HepG2 (cell line): ENCODE measurements around the gene TTLL10. TPM values are rescaled to one million over a fixed set of nuclear protein-coding genes. Genes with fewer than 3 reads are reported as not detected.

Experiments used
- CTCF ChIP-seq: sonication (generic); formaldehyde crosslinking; IDR thresholded peaks from 2 replicates; pipeline ENCODE4 v1.5.0; 2020; ENCODE audit warnings: mild to moderate bottlenecking, missing genetic modification reagents, moderate library complexity
- HDAC1 ChIP-seq: sonication (generic); formaldehyde crosslinking; IDR thresholded peaks from 2 replicates; pipeline ENCODE4 v1.5.1; 2020; ENCODE audit warnings: mild to moderate bottlenecking, missing genetic modification reagents
- MYC ChIP-seq: sonication (generic); formaldehyde crosslinking; IDR thresholded peaks from 2 replicates; pipeline ENCODE4 v1.9.0; 2021; ENCODE audit warnings: missing genetic modification reagents, borderline replicate concordance
- SAP130 ChIP-seq: IDR thresholded peaks from 2 replicates; pipeline ENCODE4 v1.6.1; 2016; ENCODE audit warnings: low read depth
- TBX2 ChIP-seq: sonication (generic); formaldehyde crosslinking; IDR thresholded peaks from 2 replicates; pipeline ENCODE4 v1.5.0; 2020; ENCODE audit warnings: missing genetic modification reagents, mild to moderate bottlenecking, borderline replicate concordance
- TFE3 ChIP-seq: IDR thresholded peaks from 2 replicates; pipeline ENCODE4 v1.6.1; 2016
- UBTF ChIP-seq: sonication (generic); formaldehyde crosslinking; IDR thresholded peaks from 2 replicates; pipeline ENCODE4 v1.4.0; 2020; ENCODE audit warnings: mild to moderate bottlenecking, missing genetic modification reagents
- ZNF256 ChIP-seq: sonication (generic); formaldehyde crosslinking; conservative IDR thresholded peaks from 2 replicates; pipeline ENCODE4 v1.4.0; 2020; ENCODE audit warnings: missing genetic modification reagents
- ZNF512 ChIP-seq: sonication (generic); formaldehyde crosslinking; IDR thresholded peaks from 2 replicates; pipeline ENCODE4 v1.4.0; 2020; ENCODE audit warnings: mild to moderate bottlenecking, missing genetic modification reagents
- ZNF530 ChIP-seq: sonication (generic); formaldehyde crosslinking; IDR thresholded peaks from 2 replicates; pipeline ENCODE4 v1.5.0; 2020; ENCODE audit warnings: low read depth, mild to moderate bottlenecking, missing genetic modification reagents
- ZNF574 ChIP-seq: sonication (generic); formaldehyde crosslinking; IDR thresholded peaks from 2 replicates; pipeline ENCODE4 v1.4.0; 2020; ENCODE audit warnings: missing genetic modification reagents
- ZNF777 ChIP-seq: sonication (generic); formaldehyde crosslinking; IDR thresholded peaks from 2 replicates; pipeline ENCODE4 v1.4.0; 2020; ENCODE audit warnings: missing genetic modification reagents
- polyA plus RNA-seq, 8 experiments: library from polyadenylated mRNA; depleted of rRNA in 3 of 8; stranded (reverse) in 7 of 8; unstranded in 1 of 8; fragments of >200 nt; fragmentation: Illumina TruSeq in 4 of 8; extraction: Trizol in 4 of 8; gene quantifications; 2 replicates each; pipeline versions ENCODE4 v1.2.1 to v1.2.3, GENCODE V29; 2011 to 2016; ENCODE audit warnings: low read depth in 4 of 8, missing spikeins in 1 of 8, mixed read lengths in 1 of 8; ENCODE audit not compliant: insufficient read depth in 1 of 8
- total RNA-seq, 5 experiments: library from RNA; depleted of rRNA; stranded (reverse); fragments of >200 nt; fragmentation: Illumina TruSeq; extraction: Trizol; gene quantifications; 2 replicates each; pipeline ENCODE4 v1.2.3, GENCODE V29; 2016; ENCODE audit warnings: low read depth in 1 of 5
- TF ChIP-seq, protein P1 (sequence below): sonication (generic); formaldehyde crosslinking; IDR thresholded peaks from 2 replicates; pipeline ENCODE4 v1.5.0; 2020; ENCODE audit warnings: mild to moderate bottlenecking, missing genetic modification reagents, borderline replicate concordance

Gene TTLL10
- total and polyA plus RNA-seq, 2 of the 13 experiments (the other 11 are each of a cell fraction or from before 2014, with no cell fraction given): not detected

GRCh38 chr1:1173793-1174415 is at the start of gene TTLL10 (continued):
- TF ChIP-seq, protein P1, sequence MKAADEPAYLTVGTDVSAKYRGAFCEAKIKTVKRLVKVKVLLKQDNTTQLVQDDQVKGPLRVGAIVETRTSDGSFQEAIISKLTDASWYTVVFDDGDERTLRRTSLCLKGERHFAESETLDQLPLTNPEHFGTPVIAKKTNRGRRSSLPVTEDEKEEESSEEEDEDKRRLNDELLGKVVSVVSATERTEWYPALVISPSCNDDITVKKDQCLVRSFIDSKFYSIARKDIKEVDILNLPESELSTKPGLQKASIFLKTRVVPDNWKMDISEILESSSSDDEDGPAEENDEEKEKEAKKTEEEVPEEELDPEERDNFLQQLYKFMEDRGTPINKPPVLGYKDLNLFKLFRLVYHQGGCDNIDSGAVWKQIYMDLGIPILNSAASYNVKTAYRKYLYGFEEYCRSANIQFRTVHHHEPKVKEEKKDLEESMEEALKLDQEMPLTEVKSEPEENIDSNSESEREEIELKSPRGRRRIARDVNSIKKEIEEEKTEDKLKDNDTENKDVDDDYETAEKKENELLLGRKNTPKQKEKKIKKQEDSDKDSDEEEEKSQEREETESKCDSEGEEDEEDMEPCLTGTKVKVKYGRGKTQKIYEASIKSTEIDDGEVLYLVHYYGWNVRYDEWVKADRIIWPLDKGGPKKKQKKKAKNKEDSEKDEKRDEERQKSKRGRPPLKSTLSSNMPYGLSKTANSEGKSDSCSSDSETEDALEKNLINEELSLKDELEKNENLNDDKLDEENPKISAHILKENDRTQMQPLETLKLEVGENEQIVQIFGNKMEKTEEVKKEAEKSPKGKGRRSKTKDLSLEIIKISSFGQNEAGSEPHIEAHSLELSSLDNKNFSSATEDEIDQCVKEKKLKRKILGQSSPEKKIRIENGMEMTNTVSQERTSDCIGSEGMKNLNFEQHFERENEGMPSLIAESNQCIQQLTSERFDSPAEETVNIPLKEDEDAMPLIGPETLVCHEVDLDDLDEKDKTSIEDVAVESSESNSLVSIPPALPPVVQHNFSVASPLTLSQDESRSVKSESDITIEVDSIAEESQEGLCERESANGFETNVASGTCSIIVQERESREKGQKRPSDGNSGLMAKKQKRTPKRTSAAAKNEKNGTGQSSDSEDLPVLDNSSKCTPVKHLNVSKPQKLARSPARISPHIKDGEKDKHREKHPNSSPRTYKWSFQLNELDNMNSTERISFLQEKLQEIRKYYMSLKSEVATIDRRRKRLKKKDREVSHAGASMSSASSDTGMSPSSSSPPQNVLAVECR (CRISPR knock-in tag): peak; percentile 30; the same call in 1 of the 2 replicates
- TF ChIP-seq ZNF256 (CRISPR knock-in tag) (no peak), ZNF574 (0 out of 2 replicates have a peak, but pooled peaks have one; percentile 28), UBTF (peak; percentile 72), TFE3 (CRISPR knock-in tag) (no peak), MYC (CRISPR knock-in tag) (0 out of 2 replicates have a peak, but pooled peaks have one; percentile 13), ZNF777 (CRISPR knock-in tag) (peak; percentile 32; the same call in 1 of the 2 replicates), ZNF530 (CRISPR knock-in tag) (no peak), TBX2 (0 out of 2 replicates have a peak, but pooled peaks have one; percentile 3), ZNF512 (CRISPR knock-in tag) (no peak), CTCF (CRISPR knock-in tag) (peak; percentile 69), HDAC1 (CRISPR knock-in tag) (0 out of 2 replicates have a peak, but pooled peaks have one; percentile 25), SAP130 (CRISPR knock-in tag) (peak; percentile 37; the same call in 1 of the 2 replicates)
